Stimulated activated CD4-positive, alpha-beta T cell treated with anti-CD3 and anti-CD28 coated beads, Interleukin-15, amount 100 ng/mL, for 1 hour (primary cell): ENCODE results near the gene PLCB4.

Source experiments
- DNase-seq, 2 donors: peaks; one replicate each; pipeline ENCODE4 v3.0.0-alpha.2; 2020; ENCODE audit warnings: low read depth in 1 of 2, low spot score in 1 of 2

The PLCB4 gene

DNA sequence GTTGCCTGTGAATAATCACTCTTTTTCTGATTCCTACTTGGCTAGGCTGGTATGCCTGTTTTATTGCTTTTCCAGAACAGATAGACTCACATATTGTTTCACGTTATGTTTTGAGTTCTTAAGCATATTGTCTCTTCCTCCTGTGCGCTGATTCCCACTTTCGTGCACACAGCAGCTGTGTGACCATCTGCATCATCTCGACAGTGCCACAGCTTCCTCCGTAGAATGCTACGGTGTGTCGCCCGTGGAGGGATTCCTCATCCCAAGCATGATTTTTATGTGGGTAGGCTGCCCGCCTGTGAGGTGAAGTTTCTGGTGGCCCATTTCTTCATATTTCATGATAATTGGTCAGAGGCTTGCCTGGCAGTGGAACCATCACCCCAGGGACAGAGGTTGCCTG is 31.8 kb downstream of the PLCB4 start:
- no peak for DNase-seq

DNA sequence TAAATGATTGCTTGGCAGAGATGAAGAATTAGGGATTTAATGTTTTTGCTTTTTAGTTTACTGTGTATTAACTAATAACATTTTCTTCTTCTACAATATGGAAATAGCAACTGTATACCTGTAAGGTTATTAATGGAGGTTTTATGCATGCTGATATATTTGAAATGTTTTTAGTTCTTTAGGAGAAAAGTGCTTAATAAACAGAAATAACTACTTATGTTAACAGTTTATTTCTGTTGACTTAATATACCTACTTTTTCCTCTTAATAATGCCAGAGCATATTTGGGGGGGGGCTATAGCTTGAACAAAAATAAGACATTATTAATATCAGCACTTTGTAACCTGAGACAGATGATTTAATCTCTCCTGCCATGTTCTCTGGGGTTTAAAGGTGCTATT is 33.6 kb downstream of the PLCB4 start:
- no peak for DNase-seq

DNA sequence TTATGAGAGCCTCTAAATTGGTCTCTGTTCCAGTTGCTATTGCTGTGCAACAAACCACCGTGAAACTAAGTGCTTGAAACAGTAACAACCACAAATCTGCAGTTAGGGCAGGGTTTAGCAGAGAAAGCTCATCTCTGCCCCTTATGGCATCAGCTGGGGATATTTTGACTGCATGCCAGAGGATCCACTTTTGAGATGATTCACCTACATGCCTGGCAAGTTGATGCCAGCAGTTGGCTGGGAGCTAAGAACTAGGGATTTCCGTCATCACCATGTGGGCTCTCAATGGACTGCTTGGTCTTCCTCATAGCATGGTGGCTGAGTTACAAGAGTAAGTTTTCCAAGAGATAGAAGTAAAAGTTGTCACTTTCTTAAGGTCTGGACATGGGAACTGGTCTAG is 35.1 kb downstream of the PLCB4 start:
- DNase-seq: no peak

GRCh38 chr20:9108260-9108659 is 39.4 kb downstream of the PLCB4 start:
- no peak for DNase-seq

- DNase-seq: no peak
Observed at GRCh38 chr20:9109566-9109965, 40.7 kb downstream of the PLCB4 start.

DNA sequence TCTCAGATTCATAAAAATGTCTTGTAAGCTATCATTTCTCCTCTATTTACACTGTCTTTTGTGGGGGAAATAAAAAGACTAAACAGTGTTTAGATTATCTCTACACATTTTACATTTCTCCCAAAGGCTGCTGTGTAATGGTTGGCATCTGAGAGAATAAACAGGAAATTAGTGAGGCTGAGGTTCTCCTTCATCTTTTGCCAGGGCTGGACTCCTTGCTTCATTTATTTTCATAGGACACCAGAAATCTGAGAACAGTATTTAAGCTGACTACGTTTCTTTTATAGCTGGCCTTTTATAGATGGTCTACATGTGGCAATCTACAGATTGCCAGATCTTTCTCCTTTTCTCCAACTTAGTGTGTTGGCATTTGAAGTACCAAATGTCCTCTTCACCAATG is 41.5 kb downstream of the PLCB4 start:
- DNase-seq: no peak

DNA sequence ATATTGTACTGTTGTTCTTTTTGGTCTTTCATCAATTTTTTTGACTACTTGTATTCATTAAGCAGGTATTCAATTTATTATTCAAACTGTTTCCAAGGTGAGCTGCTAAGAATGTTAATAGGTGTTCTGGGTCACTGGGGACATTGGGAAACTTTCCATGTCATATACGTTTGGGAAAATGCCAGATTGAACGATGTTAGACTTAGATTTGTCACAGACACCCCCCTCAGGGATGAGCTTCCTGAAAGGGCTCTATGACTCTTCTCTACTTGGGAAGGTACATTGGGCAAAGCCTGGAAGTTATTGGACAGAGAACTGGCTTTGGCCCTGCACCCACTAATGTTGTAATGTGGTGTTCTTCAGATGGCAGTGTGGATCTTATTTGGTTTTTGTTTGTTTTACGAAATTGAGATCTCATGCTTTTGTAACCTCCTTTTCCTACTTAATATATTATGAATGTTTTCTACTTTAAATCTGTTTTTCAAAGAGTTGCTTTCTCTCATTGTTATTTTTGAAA is 42.1 kb downstream of the PLCB4 start:
- no peak for DNase-seq

GRCh38 chr20:9112541-9113515 is 43.9 kb downstream of the PLCB4 start:
- no peak for DNase-seq

- no peak for DNase-seq
Observed at GRCh38 chr20:9114709-9115108, 45.8 kb downstream of the PLCB4 start.

DNA sequence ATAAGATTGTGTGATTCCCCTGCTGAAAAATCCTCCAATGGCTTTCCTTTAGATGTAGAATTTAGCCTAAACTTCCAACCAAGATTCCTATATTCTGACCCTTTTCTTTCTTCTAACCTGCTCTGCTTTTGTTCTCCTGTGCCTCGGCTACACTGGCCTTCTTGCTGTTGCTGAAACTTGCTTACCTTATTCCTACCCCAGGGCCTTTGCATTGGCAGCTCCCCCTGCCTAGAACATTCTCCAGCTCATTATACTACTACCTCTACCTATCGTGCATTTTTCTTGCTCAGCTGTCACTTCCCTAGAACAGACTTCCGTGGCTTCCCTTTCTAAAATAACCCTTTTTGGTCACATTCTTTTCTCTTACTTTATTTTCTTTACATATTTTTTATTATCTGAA is 48.7 kb downstream of the PLCB4 start:
- no peak for DNase-seq

DNA sequence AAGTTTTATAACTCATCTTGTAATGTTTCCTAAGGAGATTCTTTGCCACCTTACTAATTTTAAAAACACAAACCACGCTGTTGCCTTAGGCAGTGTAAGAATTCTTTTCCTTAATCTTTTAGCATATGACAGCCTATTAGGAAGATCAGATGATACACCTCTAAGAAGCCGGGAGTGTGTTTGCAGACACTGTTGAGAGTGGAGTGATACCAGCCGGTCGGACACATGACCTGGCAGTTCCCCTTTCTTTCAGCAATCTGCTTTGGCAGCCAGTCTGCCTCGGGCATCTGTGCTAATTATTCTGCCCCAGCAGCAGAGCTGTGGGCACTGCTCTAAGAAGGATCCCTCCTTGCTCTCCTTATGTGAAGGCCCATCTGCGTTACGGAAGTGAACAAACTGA is 50.9 kb downstream of the PLCB4 start:
- DNase-seq: no peak

GRCh38 chr20:9121211-9121610 is 52.3 kb downstream of the PLCB4 start:
- no peak for DNase-seq

DNA sequence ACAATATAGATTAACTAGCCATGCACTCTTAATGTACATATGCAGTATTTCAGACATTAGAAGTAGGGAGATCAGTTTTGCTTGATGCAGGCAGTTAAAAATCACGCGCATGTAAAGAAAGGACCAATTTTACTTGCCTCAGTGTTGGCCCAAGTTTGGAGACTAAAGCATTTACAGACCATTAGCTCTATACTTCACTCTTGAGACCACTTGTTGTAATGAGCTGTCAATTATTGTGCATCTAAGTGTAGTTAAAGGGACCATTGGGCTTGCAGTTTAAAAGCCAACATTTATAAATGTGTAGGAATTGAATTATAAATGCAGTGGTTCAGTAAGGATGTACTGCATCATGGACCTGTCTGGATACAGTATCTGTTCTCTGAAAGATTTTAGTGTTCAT is 53.7 kb downstream of the PLCB4 start:
- no peak for DNase-seq

GRCh38 chr20:9126527-9126926 is 57.6 kb downstream of the PLCB4 start:
- no peak for DNase-seq

DNA sequence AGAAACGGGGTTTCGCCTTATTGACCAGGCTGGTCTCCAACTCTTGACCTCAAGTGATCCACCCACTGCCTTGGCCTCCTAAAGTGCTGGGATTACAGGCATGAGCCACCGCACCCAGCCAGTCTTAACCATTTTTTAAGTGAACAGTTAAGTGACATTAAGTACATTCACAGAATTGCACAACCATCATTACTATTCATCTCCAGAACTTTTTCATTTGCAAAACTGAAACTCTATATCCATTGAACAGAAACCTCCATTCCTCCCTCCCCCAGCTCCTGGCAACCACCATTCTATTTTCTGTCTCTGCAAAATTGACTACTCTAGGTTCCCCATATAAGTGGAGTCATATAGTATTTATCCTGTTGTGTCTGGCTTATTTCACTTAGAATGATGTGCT is 59.7 kb downstream of the PLCB4 start:
- DNase-seq: no peak

GRCh38 chr20:9129756-9130155 is 60.9 kb downstream of the PLCB4 start:
- no peak for DNase-seq

- no peak for DNase-seq
Observed at GRCh38 chr20:9130521-9130920, 61.6 kb downstream of the PLCB4 start.

GRCh38 chr20:9131841-9132240 is 63.0 kb downstream of the PLCB4 start:
- no peak for DNase-seq

GRCh38 chr20:9134346-9134745 is 65.5 kb downstream of the PLCB4 start:
- DNase-seq: no peak

GRCh38 chr20:9136114-9136513 is 67.2 kb downstream of the PLCB4 start:
- DNase-seq: no peak

GRCh38 chr20:9137001-9137400 is 68.1 kb downstream of the PLCB4 start:
- DNase-seq: no peak

GRCh38 chr20:9139106-9139833 is 70.4 kb downstream of the PLCB4 start:
- no peak for DNase-seq
